GM18505 (cell line): ENCODE results near the gene ADCY9.

Source experiments
- ATAC-seq: cut with Tn5 transposase; IDR thresholded peaks from one replicate; pipeline ENCODE4 v1.9.1; 2021; ENCODE audit not compliant: unreplicated experiment
- POLR2A ChIP-seq: IDR thresholded peaks from 4 replicates; pipeline ENCODE4 v1.6.1; 2011; ENCODE audit warnings: borderline replicate concordance; ENCODE audit not compliant: insufficient read depth, insufficient read length; ENCODE audit errors: extremely low read depth

ADCY9 gene

DNA sequence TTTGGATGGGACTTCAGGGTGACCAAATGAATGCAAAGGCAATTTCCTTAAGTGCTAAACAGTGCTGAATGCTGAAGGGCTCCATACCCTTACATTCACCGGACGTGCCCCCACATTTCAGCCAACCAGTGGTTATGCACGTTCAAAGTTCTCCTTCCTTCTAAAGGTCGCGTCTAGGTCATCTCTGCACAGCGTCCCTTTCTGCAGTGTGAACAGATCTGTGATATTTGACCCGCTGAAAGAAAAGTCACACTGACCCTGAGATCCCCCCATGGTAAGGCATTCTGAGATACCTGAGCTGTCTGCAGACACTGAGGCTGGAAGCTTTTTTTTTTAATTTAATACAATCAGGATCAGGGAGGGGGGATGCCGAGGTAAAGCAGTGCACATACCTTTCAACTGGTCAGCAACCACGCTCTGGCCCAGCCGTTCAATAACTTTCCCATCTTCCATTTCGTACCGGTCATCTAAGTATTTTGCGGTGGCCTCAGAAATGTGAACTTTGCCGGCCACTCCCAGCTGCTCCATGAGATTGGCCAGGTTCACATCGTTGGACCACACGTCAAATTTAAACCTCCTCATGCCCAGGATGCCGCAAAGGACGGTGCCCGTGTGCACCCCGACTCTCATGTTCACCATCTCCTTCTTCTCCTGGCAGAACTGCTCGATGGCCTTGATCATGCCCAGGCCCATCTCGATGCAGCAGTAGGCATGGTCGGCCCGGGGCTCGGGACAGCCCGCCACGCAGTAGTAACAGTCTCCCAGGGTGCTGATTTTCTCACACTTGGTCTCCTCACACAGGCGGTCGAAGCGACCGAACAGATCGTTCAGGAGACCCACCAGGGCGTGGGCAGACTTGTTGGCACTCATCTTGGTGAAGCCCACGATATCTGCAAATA is 2.6 kb downstream of the ADCY9 start:
- no peak for TF ChIP-seq POLR2A

DNA sequence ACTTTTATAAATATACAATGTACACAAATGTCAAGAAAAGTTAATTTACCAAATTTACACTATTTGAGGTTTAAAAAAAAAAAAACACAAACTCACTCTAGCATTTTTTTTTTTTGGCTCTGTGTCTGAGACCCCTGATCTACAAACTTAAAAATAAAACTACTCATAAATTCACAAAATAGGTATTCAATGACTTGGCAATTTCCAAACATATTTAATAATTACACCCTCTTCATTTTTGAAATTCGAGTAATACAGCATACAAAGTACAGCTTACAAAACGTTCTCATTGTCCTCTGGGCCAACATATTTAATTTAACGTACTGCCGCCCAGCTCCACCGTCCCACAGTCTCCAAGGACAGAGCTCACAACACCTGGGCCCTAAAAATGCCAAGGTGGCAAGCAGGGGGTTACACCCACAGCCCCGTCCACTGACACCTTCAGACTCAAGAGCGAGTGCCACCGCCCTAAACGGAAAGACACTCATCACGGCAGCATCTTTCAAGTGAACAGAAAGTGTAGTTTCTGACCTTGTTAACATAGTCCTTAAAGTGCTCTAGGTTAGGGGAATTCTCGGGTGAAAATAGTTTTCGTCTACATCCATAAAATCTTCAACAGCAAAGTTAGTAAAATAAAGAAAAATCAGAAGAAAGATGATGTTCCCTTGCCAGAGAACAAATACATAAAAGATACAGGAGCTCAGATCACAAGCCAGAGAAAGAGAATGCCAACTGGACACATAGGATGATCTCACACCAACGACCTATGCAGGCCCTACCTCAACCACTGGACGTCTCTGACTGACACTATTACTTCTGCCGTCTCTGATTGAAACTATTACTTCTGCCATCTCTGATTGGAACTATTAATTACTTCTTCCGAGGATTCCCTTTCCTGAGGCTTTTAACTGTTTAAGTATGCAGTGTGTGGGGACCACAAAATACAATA is 4.2 kb downstream of the ADCY9 start:
- no peak for TF ChIP-seq POLR2A
- no peak for ATAC-seq

More for the DNA sequence above, 2.6 kb downstream of the ADCY9 start:
- ATAC-seq, result no peak

DNA sequence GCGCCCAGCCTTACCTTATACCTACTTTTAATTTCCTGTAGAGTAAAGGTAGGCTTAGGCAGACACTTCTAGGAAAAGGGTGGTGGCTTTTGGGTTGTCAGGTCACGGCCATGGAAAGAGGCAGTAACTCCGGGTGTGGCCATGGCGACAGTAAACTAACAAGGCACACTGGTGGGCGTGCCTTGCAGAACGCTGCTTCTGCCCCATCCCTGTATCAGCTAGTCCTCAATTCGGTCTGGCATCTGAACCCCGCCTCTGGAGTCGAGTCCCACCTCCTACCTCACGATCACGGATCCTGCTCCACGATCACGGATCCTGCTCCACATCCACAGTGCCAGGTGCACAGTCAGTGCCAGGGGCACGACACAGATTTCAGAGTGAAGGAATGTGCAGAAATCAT is 5.6 kb downstream of the ADCY9 start:
- no peak for TF ChIP-seq POLR2A
- ATAC-seq, result no peak

DNA sequence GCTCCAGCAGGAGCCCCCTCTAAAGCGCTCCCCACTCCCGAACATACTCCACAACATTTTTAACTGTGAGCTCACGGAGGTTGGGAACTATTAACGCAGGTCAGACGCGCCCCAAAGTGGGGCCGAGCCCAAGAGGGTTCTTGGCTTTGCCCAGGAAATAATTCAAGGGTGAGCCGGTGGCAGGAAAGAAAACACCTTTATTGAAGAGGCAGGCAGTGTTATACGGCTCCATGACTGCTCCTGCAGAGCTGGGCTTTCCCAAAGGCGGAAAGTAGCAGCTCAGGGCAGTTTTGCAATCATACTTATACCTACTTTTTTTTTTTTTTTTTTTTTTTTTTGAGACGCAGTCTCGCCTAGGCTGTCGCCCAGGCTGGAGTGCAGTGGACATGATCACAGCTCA is 6.2 kb downstream of the ADCY9 start:
- ATAC-seq, result no peak

DNA sequence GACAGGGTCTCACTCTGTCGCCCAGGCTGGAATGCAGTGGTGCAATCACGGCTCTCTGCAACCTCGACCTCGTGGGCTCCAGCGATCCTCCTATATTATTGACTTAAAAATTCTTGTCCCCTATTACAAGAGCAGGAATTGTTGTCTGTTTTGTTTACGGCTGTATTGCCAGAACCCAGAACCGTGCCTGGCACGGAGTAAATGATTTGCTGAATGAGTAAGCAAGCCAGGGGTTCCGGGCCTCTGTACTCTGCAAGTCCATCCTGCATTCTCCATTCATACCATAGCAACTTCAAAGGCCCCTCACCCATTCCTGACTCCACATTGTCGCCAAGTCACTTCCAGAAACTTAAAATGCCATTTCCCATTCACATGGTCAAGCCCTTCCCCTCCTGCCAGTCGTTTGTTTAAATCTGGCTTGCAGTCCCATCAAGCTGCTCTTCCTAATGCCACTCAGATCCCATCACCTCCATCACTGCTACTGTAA is 6.9 kb downstream of the ADCY9 start:
- no peak for TF ChIP-seq POLR2A
- no peak for ATAC-seq

More for the DNA sequence above, 6.2 kb downstream of the ADCY9 start:
- no peak for TF ChIP-seq POLR2A

DNA sequence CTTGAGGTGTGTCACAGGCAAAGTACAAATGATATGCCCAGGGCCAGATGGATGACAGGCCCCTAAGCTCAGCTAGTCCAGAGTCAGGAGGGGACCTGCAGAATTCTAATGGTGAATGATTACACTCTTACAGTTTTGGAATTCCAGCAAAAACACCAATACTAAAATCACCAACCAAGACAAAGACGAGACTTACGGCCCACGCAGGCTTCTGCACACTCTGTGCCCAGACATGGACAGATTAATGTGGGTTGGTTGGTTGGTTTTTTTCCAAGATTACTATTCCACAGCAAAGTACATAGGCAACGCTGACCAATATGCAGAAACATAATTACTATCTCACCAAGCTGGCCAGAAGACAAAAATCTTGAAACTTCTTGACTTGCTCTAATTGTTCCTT is 9.7 kb downstream of the ADCY9 start:
- ATAC-seq, result no peak
- no peak for TF ChIP-seq POLR2A

DNA sequence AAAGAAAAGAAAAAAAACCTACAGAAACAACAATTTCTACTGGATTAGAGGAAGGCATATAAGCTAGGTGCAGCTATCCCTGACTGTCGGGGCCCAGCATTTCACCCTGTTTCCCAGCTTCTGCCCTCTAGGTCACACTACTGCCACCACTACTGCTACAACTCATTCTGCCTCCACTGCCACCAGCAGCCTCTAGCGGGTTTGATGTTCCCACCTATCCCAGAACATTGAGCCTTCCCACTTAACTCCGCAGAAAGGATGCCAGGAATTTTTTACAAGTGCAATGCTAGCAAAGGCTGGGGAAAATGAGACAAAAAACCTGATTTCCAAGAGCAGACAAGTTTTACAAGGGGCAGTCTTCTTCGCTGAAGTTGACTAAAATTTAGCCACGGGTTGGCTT is 10.4 kb downstream of the ADCY9 start:
- no peak for TF ChIP-seq POLR2A

DNA sequence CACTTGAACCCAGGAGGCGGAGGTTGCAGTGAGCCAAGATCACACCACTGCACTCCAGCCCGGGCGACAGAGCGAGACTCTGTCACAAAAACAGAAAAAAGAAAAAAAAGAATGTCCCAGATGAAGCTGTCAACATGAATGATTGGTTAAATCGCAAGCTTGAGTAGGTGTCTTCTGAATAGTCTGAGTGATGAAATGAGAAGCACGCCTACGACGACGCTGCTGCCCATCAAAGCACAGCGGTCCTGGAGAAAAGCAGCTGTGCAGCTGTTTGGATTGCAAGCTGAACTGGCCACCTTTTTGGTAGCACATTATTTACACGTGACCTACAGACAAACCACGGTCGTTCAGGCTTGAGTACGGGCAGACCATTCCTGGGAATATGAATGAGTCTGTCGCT is 12.5 kb downstream of the ADCY9 start:
- no peak for ATAC-seq
- no peak for TF ChIP-seq POLR2A

More for the DNA sequence above, 10.4 kb downstream of the ADCY9 start:
- no peak for ATAC-seq

DNA sequence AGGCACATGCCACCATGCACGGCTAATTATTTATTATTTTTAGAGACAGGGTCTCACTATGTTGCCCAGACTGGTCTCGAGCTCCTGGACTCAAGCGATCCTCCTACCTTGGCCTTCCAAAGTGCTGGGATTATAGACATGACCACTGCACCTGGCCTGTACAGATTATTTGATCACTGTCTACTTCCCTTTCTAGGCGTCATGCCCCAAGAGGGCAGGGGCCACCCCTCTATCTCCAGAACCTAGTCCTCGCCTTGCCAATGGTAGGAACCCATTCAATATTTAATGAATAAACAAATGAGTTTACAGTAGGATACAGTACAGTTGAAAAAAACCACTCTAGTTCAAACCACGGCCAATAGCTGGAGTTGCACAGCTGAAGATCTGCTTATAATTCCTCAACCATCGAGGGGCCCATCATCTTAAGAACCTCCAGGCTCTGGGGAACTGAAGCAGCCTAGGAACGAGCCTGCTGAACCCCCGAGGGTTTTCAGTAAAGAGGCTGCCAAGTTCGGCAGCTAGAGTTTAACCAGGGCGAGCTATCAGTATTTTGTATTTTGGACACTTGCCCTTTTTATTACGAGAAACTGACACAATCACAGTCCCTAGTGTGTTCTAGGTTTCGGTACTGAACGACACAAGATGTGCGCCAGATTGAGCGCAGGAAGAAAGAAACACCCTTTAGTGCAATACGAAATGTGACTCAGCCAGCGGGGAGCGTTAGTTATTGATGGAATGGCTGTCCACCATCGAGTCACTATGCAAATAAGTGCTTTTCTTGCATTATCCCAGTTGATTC is 14.6 kb downstream of the ADCY9 start:
- TF ChIP-seq POLR2A, result no peak
- ATAC-seq, result no peak

DNA sequence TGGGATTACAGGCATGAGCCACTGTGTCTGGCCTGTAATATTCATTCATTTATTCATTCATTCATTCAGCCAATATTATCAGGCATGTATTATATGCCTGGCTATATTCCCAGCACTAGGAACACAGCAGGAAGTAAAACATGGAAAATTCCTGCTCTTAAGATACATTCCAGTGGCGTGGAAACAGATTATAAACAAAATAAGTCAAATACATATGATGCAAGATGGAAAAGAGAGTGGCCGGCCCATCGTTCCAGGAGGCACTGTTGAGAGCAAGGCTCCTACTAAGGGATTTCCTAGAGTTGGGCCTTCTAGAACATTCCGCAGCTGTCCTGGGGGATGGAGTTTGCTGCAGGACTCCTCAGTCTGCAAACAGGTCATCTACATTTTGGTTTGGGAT is 17.7 kb downstream of the ADCY9 start:
- no peak for ATAC-seq
- TF ChIP-seq POLR2A, result no peak

DNA sequence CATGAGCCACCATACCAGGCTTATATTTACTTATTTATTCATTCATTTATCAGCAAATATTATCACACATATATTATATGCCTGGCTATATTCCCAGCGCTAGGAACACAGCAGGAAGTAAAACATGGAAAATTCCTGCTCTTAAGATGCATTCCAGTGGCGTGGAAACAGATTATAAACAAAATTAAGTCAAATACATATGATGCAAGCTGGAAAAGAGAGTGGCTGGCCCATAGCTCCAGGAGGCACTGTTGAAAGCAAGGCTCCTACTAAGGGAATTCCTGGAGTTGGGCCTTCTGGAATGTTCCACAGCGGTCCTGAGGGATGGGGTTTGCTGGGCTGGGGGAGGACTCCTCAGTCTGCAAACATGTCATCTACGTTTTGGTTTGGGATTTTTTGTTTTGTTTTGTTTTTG is 18.4 kb downstream of the ADCY9 start:
- ATAC-seq, result no peak
- no peak for TF ChIP-seq POLR2A

DNA sequence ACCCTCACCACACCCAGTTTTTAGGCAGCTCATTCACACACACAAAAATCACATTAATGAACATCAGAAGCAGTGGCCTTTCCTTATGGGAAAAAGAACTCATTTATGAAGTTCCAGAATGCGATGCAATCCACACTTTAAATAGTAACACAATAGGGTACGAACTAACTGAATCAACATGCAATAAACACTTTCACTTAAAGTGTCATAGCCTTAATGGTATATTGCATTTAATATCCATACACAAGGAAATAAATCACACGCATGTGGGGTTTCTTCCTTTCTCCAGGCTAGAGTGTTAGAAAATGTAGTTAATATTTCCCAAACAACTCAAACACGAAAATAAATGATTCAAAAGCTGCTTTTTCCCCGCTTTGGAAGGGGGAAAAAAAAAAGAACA is 19.7 kb downstream of the ADCY9 start:
- TF ChIP-seq POLR2A, result no peak
- ATAC-seq, result no peak

DNA sequence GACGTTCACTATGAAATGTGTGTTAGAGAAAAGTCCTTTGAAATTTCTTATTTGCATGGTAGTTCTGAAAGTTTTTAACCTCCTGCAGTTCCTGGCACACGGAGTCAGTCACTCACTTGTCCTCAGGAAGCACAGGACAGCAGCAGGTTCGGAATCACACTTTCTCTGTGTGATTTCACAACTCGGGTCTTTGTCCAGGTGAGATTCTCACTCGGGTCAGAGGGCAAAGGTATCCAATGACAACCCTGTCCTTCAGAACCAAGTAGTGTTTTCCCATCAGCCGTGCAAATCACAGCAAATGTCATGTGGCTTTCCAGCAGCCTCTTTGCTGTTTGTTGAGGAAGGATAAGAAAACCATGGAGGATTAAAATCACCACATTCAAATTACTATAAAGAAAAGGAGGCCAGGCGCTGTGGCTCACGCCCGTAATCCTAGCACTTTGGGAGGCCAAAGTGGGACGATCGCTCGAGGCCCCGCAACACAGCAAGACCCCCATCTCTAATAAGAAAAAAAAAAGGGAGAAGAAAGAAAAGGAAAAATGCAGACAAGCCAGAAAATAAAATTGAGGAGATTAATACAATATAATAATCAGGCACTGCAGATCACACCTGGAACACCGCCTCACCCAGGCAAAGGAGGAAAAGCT is 22.0 kb downstream of the ADCY9 start:
- TF ChIP-seq POLR2A, result no peak
- ATAC-seq, result no peak

DNA sequence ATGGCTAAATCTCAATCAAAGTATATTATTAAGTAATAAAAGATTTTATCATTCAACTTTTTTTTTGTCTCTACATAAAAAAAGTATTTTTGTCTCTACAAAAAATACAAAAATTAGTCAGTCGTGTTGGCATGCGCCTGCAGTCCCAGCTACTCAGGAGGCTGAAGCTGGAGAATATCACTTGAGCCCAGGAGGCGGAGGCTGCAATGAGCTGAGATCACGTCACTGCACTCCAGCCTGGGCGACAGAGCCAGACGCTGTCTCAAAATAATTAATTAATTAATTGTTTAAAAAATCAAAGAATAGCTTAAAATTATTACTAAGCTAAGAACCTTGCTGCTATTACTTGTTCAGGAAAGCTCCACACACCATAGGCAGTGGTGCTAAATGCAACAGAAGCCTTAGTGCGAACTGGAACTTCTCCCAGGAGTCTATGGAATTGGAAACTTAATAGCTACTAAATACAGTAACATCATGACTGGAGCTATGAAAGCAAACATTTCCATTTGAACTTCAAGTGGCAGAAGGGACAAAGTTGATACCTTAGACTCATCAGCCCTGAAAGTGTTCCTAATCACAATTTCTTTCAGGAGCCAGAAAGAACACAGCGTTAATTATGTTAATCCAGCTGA is 22.6 kb downstream of the ADCY9 start:
- TF ChIP-seq POLR2A, result no peak
- ATAC-seq, result no peak
